Breast epithelium (tissue), 4 donors: ENCODE measurements around the gene HYCC1. TPM values are rescaled to one million over a fixed set of nuclear protein-coding genes. Genes with fewer than 3 reads are reported as not detected.
"Not testable (repeated sequence)": the region's sequence is repeated elsewhere in the genome, so short reads cannot be mapped to it uniquely, and the experiment has no call there.

Experiments
- DNase-seq, 2 donors: peaks; one replicate each; pipeline ENCODE4 v3.0.0-alpha.2; 2019; ENCODE audit warnings: low spot score in 2 of 2
- H3K27ac ChIP-seq, 2 donors: fragments of 200-600 bp; sonication (generic) in 1 of 2; one replicate each; pipeline ENCODE4 v1.5.1; 2016 to 2019; ENCODE audit warnings: mild to moderate bottlenecking in 1 of 2
- H3K27me3 ChIP-seq, 2 donors: fragments of 200-600 bp; sonication (generic) in 1 of 2; one replicate each; pipeline versions ENCODE4 v1.5.1 to v1.6.0; 2017 to 2019; ENCODE audit warnings: control low read depth in 1 of 2, mild to moderate bottlenecking in 1 of 2
- H3K36me3 ChIP-seq: fragments of 200-600 bp; one replicate; pipeline ENCODE4 v1.5.1; 2019
- H3K4me1 ChIP-seq, 2 donors: fragments of 200-600 bp; sonication (generic); one replicate each; pipeline ENCODE4 v1.5.1; 2016 to 2019; ENCODE audit warnings: control low read depth in 1 of 2
- H3K4me3 ChIP-seq, 3 donors: fragments of 200-600 bp; sonication (generic); 1 replicate in 2 of 3; 2 replicates in 1 of 3; pipeline ENCODE4 v1.5.1; 2016 to 2019; ENCODE audit warnings: mild to moderate bottlenecking in 3 of 3, moderate library complexity in 2 of 3
- H3K9me3 ChIP-seq, 2 donors: fragments of 200-600 bp; sonication (generic) in 1 of 2; one replicate each; pipeline ENCODE4 v1.5.1; 2016 to 2019; ENCODE audit warnings: control low read depth in 1 of 2
- CTCF ChIP-seq, 3 donors: fragments of 450-650 bp; IDR thresholded peaks; one replicate each; pipeline ENCODE4 v1.5.1; 2016 to 2017; ENCODE audit warnings: antibody characterized with exemption in 3 of 3, mild to moderate bottlenecking in 3 of 3, moderate library complexity in 3 of 3
- POLR2A ChIP-seq: fragments of 450-650 bp; IDR thresholded peaks from one replicate; pipeline ENCODE4 v1.6.1; 2016; ENCODE audit warnings: antibody characterized with exemption, mild to moderate bottlenecking, moderate library complexity
- POLR2AphosphoS5 ChIP-seq, 3 donors: sonication (generic); formaldehyde crosslinking; IDR thresholded peaks; one replicate each; pipeline ENCODE4 v1.6.1; 2017; ENCODE audit warnings: antibody characterized with exemption in 3 of 3
- intact Hi-C: fragments of 100-400 bp; cut with DNase I; formaldehyde crosslinking; loops from one replicate; pipeline ENCODE4 v1.15.1; 2023; ENCODE audit warnings: low total_unique reads
- total RNA-seq, 3 donors: library from RNA; depleted of rRNA; stranded (reverse); fragments of >200 nt; gene quantifications; one replicate each; pipeline ENCODE4 v1.1.0, GENCODE V29; 2016

The HYCC1 gene
- total RNA-seq, 3 donors from 2014 or later = 43.8 to 64.6 (median 50.4) TPM

GRCh38 chr7:23055582-23056178 is 41.8 kb upstream of the HYCC1 start:
- intact Hi-C loops = no loop called here
- no peaks in the 10 kb centered on the region for H3K36me3 ChIP-seq
- H3K9me3 ChIP-seq = no peaks in the 10 kb centered on the region
- no peaks in the 10 kb centered on the region for H3K4me1 ChIP-seq
- H3K27me3 ChIP-seq = no peaks in the 10 kb centered on the region
- no peak for TF ChIP-seq POLR2AphosphoS5 (IDR thresholded peaks at IDR 0.05)
- peak; percentile 56 to 79 (median 78) for TF ChIP-seq CTCF (IDR thresholded peaks at IDR 0.05)
- no peak for TF ChIP-seq POLR2A
- no peak overlapping the region for H3K4me3 ChIP-seq
- DNase-seq = no peak
- no peak overlapping the region for H3K27ac ChIP-seq

DNA sequence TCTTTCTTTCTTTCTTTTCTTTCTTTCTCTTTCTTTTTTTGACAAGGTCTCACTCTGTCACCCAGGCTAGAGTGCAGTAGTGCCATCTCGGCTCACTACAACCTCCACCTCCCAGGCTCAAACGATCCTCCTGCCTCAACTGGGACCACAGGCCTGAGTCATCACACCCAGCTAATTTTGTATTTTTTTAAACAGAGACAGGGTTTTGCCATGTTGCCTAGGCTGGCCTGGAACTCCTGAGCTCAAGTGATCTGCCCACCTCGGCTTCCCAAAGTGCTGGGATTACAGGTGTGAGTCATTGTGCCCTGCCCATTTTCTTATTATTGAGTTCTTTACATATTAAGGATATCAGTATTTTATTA is 37.2 kb upstream of the HYCC1 start:
- H3K27me3 ChIP-seq, H3K27ac ChIP-seq, H3K4me3 ChIP-seq, intact Hi-C loops, DNase-seq, H3K9me3 ChIP-seq, H3K36me3 ChIP-seq, H3K4me1 ChIP-seq: not testable (repeated sequence)

- intact Hi-C loops, DNase-seq, H3K9me3 ChIP-seq, H3K4me1 ChIP-seq, H3K4me3 ChIP-seq, H3K27ac ChIP-seq, H3K27me3 ChIP-seq, H3K36me3 ChIP-seq: not testable (repeated sequence)
Observed at GRCh38 chr7:23046336-23046735, 32.4 kb upstream of the HYCC1 start.

- H3K36me3 ChIP-seq, H3K27me3 ChIP-seq, H3K4me1 ChIP-seq, H3K27ac ChIP-seq, intact Hi-C loops, H3K4me3 ChIP-seq, DNase-seq, H3K9me3 ChIP-seq: not testable (repeated sequence)
Observed at GRCh38 chr7:23045086-23045485, 31.2 kb upstream of the HYCC1 start.

DNA sequence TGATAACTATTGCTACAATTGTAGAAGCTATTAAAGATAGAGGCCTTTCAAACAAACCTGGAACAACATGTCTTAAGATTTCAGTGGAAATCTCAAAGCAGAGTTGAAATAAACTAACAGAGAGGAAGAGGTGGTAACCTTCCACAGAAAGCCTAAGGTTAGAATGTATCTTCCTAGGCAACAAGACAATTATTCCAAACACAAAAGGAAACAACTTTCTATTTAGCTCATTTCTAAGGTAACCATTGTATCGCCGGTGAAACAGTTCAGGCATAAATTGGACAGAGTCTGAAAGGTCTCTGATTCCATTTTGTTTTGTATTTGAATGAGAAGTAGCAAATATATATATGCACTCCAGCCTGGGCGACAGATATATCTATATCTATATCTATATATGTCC is 30.7 kb upstream of the HYCC1 start:
- Histone ChIP-seq H3K36me3 (no peaks in the 10 kb centered on the region), H3K9me3 (no peaks in the 10 kb centered on the region), H3K4me3 (no peak overlapping the region), H3K27ac (no peak overlapping the region), H3K27me3 (no peaks in the 10 kb centered on the region), H3K4me1 (no peaks in the 10 kb centered on the region)
- no peak for DNase-seq
- intact Hi-C loops = no loop called here
- TF ChIP-seq POLR2AphosphoS5 (IDR thresholded peaks at IDR 0.05) (no peak), POLR2A (no peak), CTCF (IDR thresholded peaks at IDR 0.05) (no peak)

DNA sequence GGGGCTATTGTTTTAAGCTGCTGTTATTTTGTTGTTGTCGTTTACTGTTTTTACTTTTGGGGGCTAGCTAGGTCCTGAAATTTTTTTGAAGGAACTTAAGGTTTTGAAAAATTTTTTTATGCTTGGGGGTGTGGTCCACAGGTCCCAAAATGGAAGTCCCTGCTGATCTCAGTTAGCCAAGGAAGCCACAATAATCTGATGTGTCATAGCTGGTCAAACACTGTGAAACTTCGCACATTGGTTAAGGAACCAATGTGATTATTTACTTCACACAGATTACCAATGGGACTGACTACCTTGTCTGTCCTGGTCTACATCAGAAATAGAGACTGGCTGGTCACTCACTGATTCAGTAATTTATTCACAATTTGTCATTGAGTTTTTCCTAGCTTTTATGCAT is 29.5 kb upstream of the HYCC1 start:
- DNase-seq = no peak
- no peaks in the 10 kb centered on the region for H3K27me3 ChIP-seq
- intact Hi-C loops = no loop called here
- no peak overlapping the region for H3K27ac ChIP-seq
- H3K9me3 ChIP-seq = no peaks in the 10 kb centered on the region
- no peaks in the 10 kb centered on the region for H3K36me3 ChIP-seq
- no peaks in the 10 kb centered on the region for H3K4me1 ChIP-seq
- no peak overlapping the region for H3K4me3 ChIP-seq
- TF ChIP-seq POLR2A (no peak), CTCF (IDR thresholded peaks at IDR 0.05) (no peak), POLR2AphosphoS5 (IDR thresholded peaks at IDR 0.05) (no peak)

DNA sequence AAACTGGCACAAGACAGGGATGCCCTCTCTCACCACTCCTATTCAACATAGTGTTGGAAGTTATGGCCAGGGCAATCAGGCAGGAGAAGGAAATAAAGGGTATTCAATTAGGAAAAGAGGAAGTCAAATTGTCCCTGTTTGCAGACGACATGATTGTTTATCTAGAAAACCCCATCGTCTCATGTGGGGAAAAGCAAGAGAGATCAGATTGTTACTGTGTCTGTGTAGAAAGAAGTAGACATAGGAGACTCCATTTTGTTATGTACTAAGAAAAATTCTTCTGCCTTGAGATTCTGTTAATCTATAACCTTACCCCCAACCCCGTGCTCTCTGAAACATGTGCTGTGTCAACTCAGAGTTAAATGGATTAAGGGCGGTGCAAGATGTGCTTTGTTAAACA is 25.7 kb upstream of the HYCC1 start:
- H3K27me3 ChIP-seq, H3K4me1 ChIP-seq, H3K27ac ChIP-seq, H3K9me3 ChIP-seq, DNase-seq, H3K36me3 ChIP-seq, H3K4me3 ChIP-seq, intact Hi-C loops: not testable (repeated sequence)

DNA sequence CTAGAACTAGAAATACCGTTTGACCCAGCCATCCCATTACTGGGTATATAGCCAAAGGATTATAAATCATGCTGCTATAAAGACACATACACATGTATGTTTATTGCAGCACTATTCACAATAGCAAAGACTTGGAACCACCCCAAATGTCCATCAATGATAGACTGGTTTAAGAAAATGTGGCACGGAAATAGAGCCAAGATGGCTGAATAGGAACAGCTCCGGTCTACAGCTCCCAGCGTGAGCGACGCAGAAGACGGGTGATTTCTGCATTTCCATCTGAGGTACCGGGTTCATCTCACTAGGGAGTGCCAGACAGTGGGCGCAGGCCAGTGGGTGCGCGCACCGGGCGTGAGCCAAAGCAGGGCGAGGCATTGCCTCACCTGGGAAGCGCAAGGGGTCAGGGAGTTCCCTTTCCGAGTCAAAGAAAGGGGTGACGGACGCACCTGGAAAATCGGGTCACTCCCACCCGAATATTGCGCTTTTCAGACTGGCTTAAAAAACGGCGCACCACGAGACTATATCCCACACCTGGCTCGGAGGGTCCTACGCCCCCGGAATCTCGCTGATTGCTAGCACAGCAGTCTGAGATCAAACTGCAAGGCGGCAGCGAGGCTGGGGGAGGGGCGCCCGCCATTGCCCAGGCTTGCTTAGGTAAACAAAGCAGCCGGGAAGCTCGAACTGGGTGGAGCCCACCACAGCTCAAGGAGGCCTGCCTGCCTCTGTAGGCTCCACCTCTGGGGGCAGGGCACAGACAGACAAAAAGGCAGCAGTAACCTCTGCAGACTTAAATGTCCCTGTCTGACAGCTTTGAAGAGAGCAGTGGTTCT is 21.8 kb upstream of the HYCC1 start:
- H3K4me1 ChIP-seq, H3K4me3 ChIP-seq, H3K36me3 ChIP-seq, intact Hi-C loops, H3K9me3 ChIP-seq, H3K27ac ChIP-seq, DNase-seq, H3K27me3 ChIP-seq: not testable (repeated sequence)
